Activated T-cell treated with anti-CD3 and anti-CD28 coated beads, Interleukin-2, amount 50 U/mL, for 72 hours (primary cell): ENCODE data around the gene FAM32A. TPM values are rescaled to one million over a fixed set of nuclear protein-coding genes. Genes with fewer than 3 reads are reported as not detected.

Experiments
- ATAC-seq, 2 donors: fragments of 150-1000 bp; cut with Tn5 transposase; replicated peaks in 1 of 2; 2 replicates each; pipeline ENCODE4 v1.10.0; 2021; ENCODE audit warnings: moderate library complexity in 2 of 2, mild to moderate bottlenecking in 1 of 2
- DNase-seq, 2 donors: peaks; one replicate each; pipeline ENCODE4 v3.0.0; 2021 to 2022; ENCODE audit warnings: mixed read lengths in 1 of 2
- H3K27ac Mint-ChIP-seq: one replicate; pipeline ENCODE4 v1.8.0; 2022; ENCODE audit warnings: mild to moderate bottlenecking, moderate library complexity, mixed read lengths
- H3K27me3 Mint-ChIP-seq: one replicate; pipeline ENCODE4 v1.8.0; 2022; ENCODE audit warnings: low read depth, mixed read lengths
- H3K36me3 Mint-ChIP-seq, 2 donors: one replicate each; pipeline ENCODE4 v1.8.0; 2022; ENCODE audit warnings: mixed read lengths in 2 of 2, mild to moderate bottlenecking in 1 of 2; ENCODE audit not compliant: insufficient read depth in 2 of 2
- H3K4me1 Mint-ChIP-seq: one replicate; pipeline ENCODE4 v1.8.0; 2022; ENCODE audit warnings: low read depth, mixed read lengths
- H3K4me3 Mint-ChIP-seq, 2 donors: one replicate each; pipeline ENCODE4 v1.8.0; 2022; ENCODE audit warnings: mild to moderate bottlenecking in 2 of 2, mixed read lengths in 2 of 2, moderate library complexity in 2 of 2
- H3K9me3 Mint-ChIP-seq, 2 donors: one replicate each; pipeline ENCODE4 v1.8.0; 2022; ENCODE audit warnings: mixed read lengths in 2 of 2
- total RNA-seq, 2 donors: library from RNA; stranded (reverse); gene quantifications; one replicate each; pipeline ENCODE4 v1.2.3, GENCODE V29; 2022

Gene FAM32A
- total RNA-seq, 2 donors from 2014 or later = 47.0 to 49.5 TPM

GRCh38 chr19:16199275-16199932, 14.2 kb downstream of the FAM32A start:
- DNase-seq = no peak
- ATAC-seq = no peak
- H3K36me3 Mint-ChIP-seq = peaks cover 0 to 11% of the 10 kb centered on the region in 2 donors
- H3K27me3 Mint-ChIP-seq = no peaks in the 10 kb centered on the region
- H3K9me3 Mint-ChIP-seq = no peaks in the 10 kb centered on the region
- no peak overlapping the region for H3K27ac Mint-ChIP-seq
- H3K4me1 Mint-ChIP-seq = peaks cover 56% of the 10 kb centered on the region
- peak overlapping the region; percentile 82 to 95 for H3K4me3 Mint-ChIP-seq

GRCh38 chr19:16200038-16201010, 15.1 kb downstream of the FAM32A start:
- H3K27me3 Mint-ChIP-seq = no peaks in the 10 kb centered on the region
- H3K27ac Mint-ChIP-seq = peak overlapping the region; percentile 10
- peaks cover 56% of the 10 kb centered on the region for H3K4me1 Mint-ChIP-seq
- no peak for ATAC-seq
- H3K36me3 Mint-ChIP-seq = peaks cover 0 to 12% of the 10 kb centered on the region in 2 donors
- peak overlapping the region; percentile 30 to 65 for H3K4me3 Mint-ChIP-seq
- DNase-seq = no peak
- H3K9me3 Mint-ChIP-seq = no peaks in the 10 kb centered on the region

- Mint-ChIP-seq H3K27me3 (no peaks in the 10 kb centered on the region), H3K4me3 (peak overlapping the region in 1 of 2 donors; percentile 65), H3K36me3 (peaks cover 0 to 12% of the 10 kb centered on the region in 2 donors), H3K27ac (peak overlapping the region; percentile 10), H3K4me1 (peaks cover 56% of the 10 kb centered on the region), H3K9me3 (no peaks in the 10 kb centered on the region)
- DNase-seq (no peak), ATAC-seq (no peak)
Observed at GRCh38 chr19:16201011-16201391, 15.8 kb downstream of the FAM32A start.

GRCh38 chr19:16202320-16203255, 17.4 kb downstream of the FAM32A start:
- Mint-ChIP-seq H3K9me3 (no peaks in the 10 kb centered on the region), H3K4me1 (peaks cover 61% of the 10 kb centered on the region), H3K27ac (peak overlapping the region; percentile 2), H3K36me3 (peaks cover 2 to 12% of the 10 kb centered on the region in 2 donors), H3K4me3 (peak overlapping the region; percentile 3 to 53), H3K27me3 (no peaks in the 10 kb centered on the region)
- DNase-seq = no peak
- ATAC-seq = peak in 1 of 2 donors; percentile 38

- peaks cover 2 to 12% of the 10 kb centered on the region in 2 donors for H3K36me3 Mint-ChIP-seq
- no peaks in the 10 kb centered on the region for H3K27me3 Mint-ChIP-seq
- H3K4me3 Mint-ChIP-seq = peak overlapping the region; percentile 3 to 19
- no peak overlapping the region for H3K27ac Mint-ChIP-seq
- no peaks in the 10 kb centered on the region for H3K9me3 Mint-ChIP-seq
- peaks cover 66% of the 10 kb centered on the region for H3K4me1 Mint-ChIP-seq
- no peak for DNase-seq
- no peak for ATAC-seq
Observed at GRCh38 chr19:16203256-16204004, 18.2 kb downstream of the FAM32A start.

- no peak overlapping the region for H3K27ac Mint-ChIP-seq
- H3K36me3 Mint-ChIP-seq = peaks cover 2 to 12% of the 10 kb centered on the region in 2 donors
- H3K27me3 Mint-ChIP-seq = no peaks in the 10 kb centered on the region
- H3K4me3 Mint-ChIP-seq = no peak overlapping the region
- no peak for DNase-seq
- peaks cover 64% of the 10 kb centered on the region for H3K4me1 Mint-ChIP-seq
- no peaks in the 10 kb centered on the region for H3K9me3 Mint-ChIP-seq
- ATAC-seq = no peak
Observed at GRCh38 chr19:16204005-16204294, 18.7 kb downstream of the FAM32A start.

- Mint-ChIP-seq H3K4me3 (no peak overlapping the region), H3K4me1 (peaks cover 58% of the 10 kb centered on the region), H3K9me3 (no peaks in the 10 kb centered on the region), H3K36me3 (peaks cover 14 to 18% of the 10 kb centered on the region in 2 donors), H3K27ac (no peak overlapping the region), H3K27me3 (no peaks in the 10 kb centered on the region)
- DNase-seq (no peak), ATAC-seq (no peak)
Observed at GRCh38 chr19:16205205-16206045, 20.2 kb downstream of the FAM32A start.

GRCh38 chr19:16206046-16206605, 20.9 kb downstream of the FAM32A start:
- H3K27me3 Mint-ChIP-seq = no peaks in the 10 kb centered on the region
- peak overlapping the region; percentile 1 for H3K27ac Mint-ChIP-seq
- ATAC-seq (no peak), DNase-seq (no peak)
- no peak overlapping the region for H3K4me3 Mint-ChIP-seq
- H3K9me3 Mint-ChIP-seq = no peaks in the 10 kb centered on the region
- H3K36me3 Mint-ChIP-seq = peaks cover 13 to 18% of the 10 kb centered on the region in 2 donors
- peaks cover 58% of the 10 kb centered on the region for H3K4me1 Mint-ChIP-seq

GRCh38 chr19:16206637-16207036, 21.4 kb downstream of the FAM32A start:
- Mint-ChIP-seq H3K9me3 (no peaks in the 10 kb centered on the region), H3K4me3 (peak overlapping the region; percentile 3 to 17), H3K27me3 (no peaks in the 10 kb centered on the region), H3K36me3 (peaks cover 15 to 19% of the 10 kb centered on the region in 2 donors), H3K27ac (peak overlapping the region; percentile 1), H3K4me1 (peaks cover 56% of the 10 kb centered on the region)
- DNase-seq = no peak
- no peak for ATAC-seq

- peaks cover 58% of the 10 kb centered on the region for H3K4me1 Mint-ChIP-seq
- H3K9me3 Mint-ChIP-seq = no peaks in the 10 kb centered on the region
- no peaks in the 10 kb centered on the region for H3K27me3 Mint-ChIP-seq
- no peak overlapping the region for H3K27ac Mint-ChIP-seq
- peak overlapping the region; percentile 20 to 58 for H3K4me3 Mint-ChIP-seq
- peaks cover 19 to 23% of the 10 kb centered on the region in 2 donors for H3K36me3 Mint-ChIP-seq
- DNase-seq (no peak), ATAC-seq (no peak)
Observed at GRCh38 chr19:16207063-16207462, 21.9 kb downstream of the FAM32A start.

GRCh38 chr19:16207490-16208025, 22.3 kb downstream of the FAM32A start:
- H3K27me3 Mint-ChIP-seq = no peaks in the 10 kb centered on the region
- H3K36me3 Mint-ChIP-seq = peaks cover 21 to 28% of the 10 kb centered on the region in 2 donors
- no peaks in the 10 kb centered on the region for H3K9me3 Mint-ChIP-seq
- DNase-seq (no peak), ATAC-seq (peak in 1 of 2 donors; percentile 25)
- peak overlapping the region; percentile 23 to 58 for H3K4me3 Mint-ChIP-seq
- peaks cover 58% of the 10 kb centered on the region for H3K4me1 Mint-ChIP-seq
- no peak overlapping the region for H3K27ac Mint-ChIP-seq
